Fibroblast of lung (primary cell): ENCODE measurements around the gene DNM3. TPM values are rescaled to one million over a fixed set of nuclear protein-coding genes. Genes with fewer than 3 reads are reported as not detected.

Source experiments
- DNase-seq, 2 donors: peaks; one replicate each; pipeline versions ENCODE4 v3.0.0 to v3.0.0-alpha.2; 2010; ENCODE audit warnings: low read depth in 2 of 2
- H2AFZ ChIP-seq: 2 replicates; pipeline ENCODE4 v1.5.1; 2012; ENCODE audit warnings: low read length, control low read depth, inconsistent platforms
- H3K27ac ChIP-seq: 2 replicates; pipeline ENCODE4 v1.5.1; 2011; ENCODE audit warnings: low read length, control low read depth; ENCODE audit not compliant: insufficient read depth
- H3K27me3 ChIP-seq: 2 replicates; pipeline ENCODE4 v1.5.1; 2011; ENCODE audit warnings: mild to moderate bottlenecking, low read length; ENCODE audit not compliant: control insufficient read depth, insufficient read depth
- H3K36me3 ChIP-seq: 2 replicates; pipeline ENCODE4 v1.5.1; 2011; ENCODE audit warnings: low read length; ENCODE audit not compliant: control insufficient read depth, insufficient read depth
- H3K4me1 ChIP-seq: 2 replicates; pipeline ENCODE4 v1.5.1; 2011; ENCODE audit warnings: low read length; ENCODE audit not compliant: control insufficient read depth, insufficient read depth; ENCODE audit errors: extremely low read depth
- H3K4me2 ChIP-seq: 2 replicates; pipeline ENCODE4 v1.5.1; 2011; ENCODE audit warnings: low read length, control low read depth; ENCODE audit not compliant: insufficient read depth; ENCODE audit errors: extremely low read depth
- H3K4me3 ChIP-seq, 4 experiments: fragments of 200-600 bp in 1 of 4; sonication (generic) in 1 of 4; replicated peaks in 1 of 4; 2 replicates each; pipeline ENCODE4 v1.5.1; 2011 to 2016; ENCODE audit warnings: low read length in 4 of 4, low read depth in 3 of 4, mild to moderate bottlenecking in 3 of 4, control low read depth in 2 of 4, inconsistent platforms in 1 of 4, mixed read lengths in 1 of 4; ENCODE audit not compliant: insufficient read depth in 1 of 4; ENCODE audit errors: control extremely low read depth in 1 of 4
- H3K79me2 ChIP-seq: 2 replicates; pipeline ENCODE4 v1.5.1; 2012; ENCODE audit warnings: mild to moderate bottlenecking, low read length, inconsistent platforms; ENCODE audit not compliant: control insufficient read depth, insufficient read depth
- H3K9ac ChIP-seq: 2 replicates; pipeline ENCODE4 v1.5.1; 2011; ENCODE audit warnings: mild to moderate bottlenecking, low read length, control low read depth; ENCODE audit not compliant: insufficient read depth
- H3K9me3 ChIP-seq: 2 replicates; pipeline ENCODE4 v1.5.1; 2012; ENCODE audit warnings: low read depth, low read length; ENCODE audit not compliant: control insufficient read depth, insufficient read depth
- H4K20me1 ChIP-seq: 2 replicates; pipeline ENCODE4 v1.5.1; 2011; ENCODE audit warnings: low read length; ENCODE audit not compliant: control insufficient read depth, insufficient read depth; ENCODE audit errors: extremely low read depth
- EZH2 ChIP-seq: IDR thresholded peaks from 2 replicates; pipeline ENCODE4 v1.5.1; 2012; ENCODE audit warnings: low read length, control low read depth, mild to moderate bottlenecking; ENCODE audit errors: missing control alignments
- polyA plus RNA-seq, 2 donors: library from polyadenylated mRNA; depleted of rRNA in 1 of 2; stranded (reverse) in 1 of 2; unstranded in 1 of 2; fragments of >200 nt; gene quantifications; 2 replicates each; pipeline ENCODE4 v1.2.1, GENCODE V29; 2011 to 2012; ENCODE audit warnings: missing spikeins in 1 of 2
- total RNA-seq: library from RNA; depleted of rRNA; stranded (reverse); fragments of >200 nt; gene quantifications from 2 replicates; pipeline ENCODE4 v1.2.1, GENCODE V29; 2014
- TF ChIP-seq, protein P1 (sequence below), 2 donors: IDR thresholded peaks in 1 of 2; conservative IDR thresholded peaks in 1 of 2; 1 replicate in 1 of 2; 2 replicates in 1 of 2; pipeline ENCODE4 v1.5.1; 2011 to 2012; ENCODE audit warnings: low read length in 2 of 2, control low read depth in 1 of 2, inconsistent platforms in 1 of 2, low read depth in 1 of 2, mild to moderate bottlenecking in 1 of 2

Gene DNM3
- total and polyA plus RNA-seq, 2 donors (not counting 1 experiment from before 2014, with no cell fraction given) = 1.6 to 3.6 TPM

DNA sequence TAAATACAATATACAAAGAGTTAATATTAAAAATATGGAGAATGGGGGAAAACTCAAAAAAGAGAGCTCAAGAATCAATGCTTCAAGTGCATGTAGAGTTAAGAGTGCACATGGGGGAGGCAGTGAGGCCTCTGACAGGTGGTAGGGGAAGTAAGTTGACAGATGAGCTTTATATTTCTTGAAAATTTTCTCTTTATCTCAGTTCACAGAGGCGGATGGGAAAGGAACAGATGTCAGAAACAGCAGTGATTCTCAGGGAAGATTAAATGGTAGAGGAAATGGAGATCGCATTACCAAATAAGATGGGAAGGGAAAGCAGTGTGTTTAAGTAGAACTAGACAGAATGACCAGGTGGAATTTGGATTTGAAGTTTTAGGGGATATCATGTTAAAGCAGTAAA is 379.1 kb downstream of the DNM3 start:
- H3K27ac ChIP-seq = no peak overlapping the region
- no peak for DNase-seq
- H4K20me1 ChIP-seq = no peaks in the 10 kb centered on the region
- H3K79me2 ChIP-seq = no peaks in the 10 kb centered on the region
- no peak overlapping the region for H3K4me3 ChIP-seq
- no peak overlapping the region for H3K9ac ChIP-seq
- no peak overlapping the region for H3K4me2 ChIP-seq
- H3K36me3 ChIP-seq = no peaks in the 10 kb centered on the region
- no peaks in the 10 kb centered on the region for H3K9me3 ChIP-seq
- H3K27me3 ChIP-seq = no peaks in the 10 kb centered on the region
- no peaks in the 10 kb centered on the region for H3K4me1 ChIP-seq
- TF ChIP-seq EZH2 = no peak
- TF ChIP-seq, protein P1, sequence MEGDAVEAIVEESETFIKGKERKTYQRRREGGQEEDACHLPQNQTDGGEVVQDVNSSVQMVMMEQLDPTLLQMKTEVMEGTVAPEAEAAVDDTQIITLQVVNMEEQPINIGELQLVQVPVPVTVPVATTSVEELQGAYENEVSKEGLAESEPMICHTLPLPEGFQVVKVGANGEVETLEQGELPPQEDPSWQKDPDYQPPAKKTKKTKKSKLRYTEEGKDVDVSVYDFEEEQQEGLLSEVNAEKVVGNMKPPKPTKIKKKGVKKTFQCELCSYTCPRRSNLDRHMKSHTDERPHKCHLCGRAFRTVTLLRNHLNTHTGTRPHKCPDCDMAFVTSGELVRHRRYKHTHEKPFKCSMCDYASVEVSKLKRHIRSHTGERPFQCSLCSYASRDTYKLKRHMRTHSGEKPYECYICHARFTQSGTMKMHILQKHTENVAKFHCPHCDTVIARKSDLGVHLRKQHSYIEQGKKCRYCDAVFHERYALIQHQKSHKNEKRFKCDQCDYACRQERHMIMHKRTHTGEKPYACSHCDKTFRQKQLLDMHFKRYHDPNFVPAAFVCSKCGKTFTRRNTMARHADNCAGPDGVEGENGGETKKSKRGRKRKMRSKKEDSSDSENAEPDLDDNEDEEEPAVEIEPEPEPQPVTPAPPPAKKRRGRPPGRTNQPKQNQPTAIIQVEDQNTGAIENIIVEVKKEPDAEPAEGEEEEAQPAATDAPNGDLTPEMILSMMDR (conservative IDR thresholded peaks at IDR 0.05 in 1 of 2, IDR thresholded peaks at IDR 0.05 in 1 of 2; ENCODE audit: low read depth in 1 of 2, low read length in 2 of 2) = no peak
- no peak overlapping the region for H2AFZ ChIP-seq

DNA sequence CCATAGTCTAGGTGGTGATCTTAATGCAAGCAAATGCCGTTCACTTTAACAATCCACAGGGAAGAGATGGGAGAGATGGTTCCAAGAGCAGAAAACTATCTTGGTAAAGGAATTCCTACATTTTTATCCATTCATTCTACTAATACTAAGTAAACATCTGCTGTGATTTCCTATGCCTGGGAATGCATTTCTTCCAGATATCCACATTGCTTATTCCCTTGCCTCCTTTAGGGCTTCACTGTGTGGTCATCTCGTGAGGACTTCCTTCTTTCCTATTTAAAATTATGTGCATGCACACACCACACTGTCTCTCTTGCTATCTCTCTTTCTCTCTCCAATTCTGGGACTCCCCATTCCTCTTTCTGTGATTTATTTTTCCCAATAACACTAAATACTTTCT is 380.1 kb downstream of the DNM3 start:
- H3K36me3 ChIP-seq = no peaks in the 10 kb centered on the region
- no peaks in the 10 kb centered on the region for H3K4me1 ChIP-seq
- no peaks in the 10 kb centered on the region for H3K79me2 ChIP-seq
- H3K4me3 ChIP-seq = no peak overlapping the region
- no peak overlapping the region for H2AFZ ChIP-seq
- H3K4me2 ChIP-seq = no peak overlapping the region
- no peak for DNase-seq
- H3K27ac ChIP-seq = no peak overlapping the region
- no peaks in the 10 kb centered on the region for H3K27me3 ChIP-seq
- H3K9ac ChIP-seq = no peak overlapping the region
- no peaks in the 10 kb centered on the region for H4K20me1 ChIP-seq
- no peaks in the 10 kb centered on the region for H3K9me3 ChIP-seq
- TF ChIP-seq, protein P1 (conservative IDR thresholded peaks at IDR 0.05 in 1 of 2, IDR thresholded peaks at IDR 0.05 in 1 of 2; ENCODE audit: low read depth in 1 of 2, low read length in 2 of 2) = no peak
- no peak for TF ChIP-seq EZH2

DNA sequence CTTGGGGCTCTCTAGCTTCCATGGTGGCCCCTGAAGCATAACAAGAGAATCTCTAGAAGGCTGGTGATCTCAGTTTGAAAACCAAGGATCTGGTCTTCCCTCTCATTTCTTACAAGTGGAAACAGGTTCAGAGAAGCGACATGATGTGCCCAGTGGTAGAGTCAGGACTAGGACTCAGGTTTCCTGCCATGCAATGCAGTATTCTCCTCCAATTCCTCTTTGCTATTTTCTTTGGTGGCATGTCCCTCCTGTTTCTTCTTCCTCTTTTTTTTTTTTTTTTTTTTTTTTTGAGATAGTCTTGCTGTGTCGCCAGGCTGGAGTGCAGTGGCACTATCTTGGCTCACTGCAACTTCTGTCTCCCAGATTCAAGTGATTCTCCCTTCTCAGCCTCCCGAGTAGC is 383.6 kb downstream of the DNM3 start:
- Histone ChIP-seq H4K20me1 (no peaks in the 10 kb centered on the region), H3K79me2 (no peaks in the 10 kb centered on the region), H3K36me3 (no peaks in the 10 kb centered on the region), H3K4me3 (no peak overlapping the region), H3K9ac (no peak overlapping the region), H3K4me2 (no peak overlapping the region), H2AFZ (no peak overlapping the region), H3K27ac (no peak overlapping the region), H3K4me1 (no peaks in the 10 kb centered on the region), H3K27me3 (no peaks in the 10 kb centered on the region), H3K9me3 (no peaks in the 10 kb centered on the region)
- TF ChIP-seq EZH2 = no peak
- TF ChIP-seq, protein P1 (conservative IDR thresholded peaks at IDR 0.05 in 1 of 2, IDR thresholded peaks at IDR 0.05 in 1 of 2; ENCODE audit: low read depth in 1 of 2, low read length in 2 of 2) = no peak
- DNase-seq = no peak
